ENCODE data around the gene UBE3A.

DNA sequence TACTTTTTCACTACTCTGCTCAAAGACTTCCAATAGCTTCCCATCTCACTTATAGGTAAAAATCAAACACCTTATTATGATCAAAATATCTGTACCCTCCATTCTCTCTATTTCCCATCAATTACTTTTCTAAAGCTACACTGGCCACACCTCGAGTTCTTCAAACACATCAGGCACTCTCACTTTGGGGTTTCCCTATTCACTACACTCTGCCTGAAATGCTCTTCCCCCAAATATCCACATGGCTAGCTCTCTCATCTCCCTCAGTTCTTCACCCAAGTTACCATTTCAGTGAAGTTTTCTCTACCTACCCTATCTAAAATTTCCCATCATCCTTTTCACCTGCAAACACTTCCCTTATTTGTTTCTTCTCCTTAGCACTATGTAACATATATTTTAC, 14.8 kb downstream of the UBE3A start:
- TF ChIP-seq CTCF (IDR thresholded peaks at IDR 0.05; ENCODE audit: insufficient read depth, low read length) (no peak), POLR2AphosphoS5 (IDR thresholded peaks at IDR 0.05; ENCODE audit: low read depth) (no peak), REST (IDR thresholded peaks at IDR 0.05; ENCODE audit: insufficient replicate concordance, low read depth) (no peak), GABPA (IDR thresholded peaks at IDR 0.05; ENCODE audit: low read depth) (no peak)
